ENCODE data around the gene FCSK.
A peak's percentile ranks its signal among the peaks of the same experiment; 100 is the strongest.
"Not testable (repeated sequence)": the region's sequence is repeated elsewhere in the genome, so short reads cannot be mapped to it uniquely, and the experiment has no call there.

FCSK gene

GRCh38 chr16:70430667-70431536 is 23.5 kb upstream of the FCSK start:
- DNase-seq (ENCODE audit: low read depth in 2 of 3, low spot score in 1 of 3) = peak in 2 of 3 donors; percentile 31 to 37

- no peak for DNase-seq (ENCODE audit: low read depth in 2 of 3, low spot score in 1 of 3)
Observed at GRCh38 chr16:70432356-70432722, 22.1 kb upstream of the FCSK start.

- no peak for DNase-seq (ENCODE audit: low read depth in 2 of 3, low spot score in 1 of 3)
Observed at GRCh38 chr16:70432723-70433457, 21.5 kb upstream of the FCSK start.

GRCh38 chr16:70433458-70434103 is 20.8 kb upstream of the FCSK start:
- DNase-seq (ENCODE audit: low read depth in 2 of 3, low spot score in 1 of 3) = no peak

GRCh38 chr16:70434484-70435260 is 19.7 kb upstream of the FCSK start:
- DNase-seq (ENCODE audit: low read depth in 2 of 3, low spot score in 1 of 3) = no peak

- DNase-seq (ENCODE audit: low read depth in 2 of 3, low spot score in 1 of 3) = no peak
Observed at GRCh38 chr16:70437017-70437581, 17.3 kb upstream of the FCSK start.

- no peak for DNase-seq (ENCODE audit: low read depth in 2 of 3, low spot score in 1 of 3)
Observed at GRCh38 chr16:70437582-70438557, 16.5 kb upstream of the FCSK start.

- DNase-seq (ENCODE audit: low read depth in 2 of 3, low spot score in 1 of 3) = no peak
Observed at GRCh38 chr16:70438585-70438968, 15.8 kb upstream of the FCSK start.

- peak; percentile 85 to 91 (median 87) for DNase-seq (ENCODE audit: low read depth in 2 of 3, low spot score in 1 of 3)
Observed at GRCh38 chr16:70438969-70439862, 15.2 kb upstream of the FCSK start, which contains the start of gene ST3GAL2. Gene ST3GAL2 (minus strand): TSS chr16:70439100. CDS start chr16:70398530, 40,570 bp downstream.

- DNase-seq (ENCODE audit: low read depth in 2 of 3, low spot score in 1 of 3) = no peak
Observed at GRCh38 chr16:70440009-70440692, 14.2 kb upstream of the FCSK start.

GRCh38 chr16:70441406-70441990 is 12.9 kb upstream of the FCSK start:
- no peak for DNase-seq (ENCODE audit: low read depth in 2 of 3, low spot score in 1 of 3)

- DNase-seq (ENCODE audit: low read depth in 2 of 3, low spot score in 1 of 3) = no peak
Observed at GRCh38 chr16:70442344-70442743, 12.1 kb upstream of the FCSK start.

- DNase-seq (ENCODE audit: low read depth in 2 of 3, low spot score in 1 of 3) = no peak
Observed at GRCh38 chr16:70444249-70445063, 9.9 kb upstream of the FCSK start.

GRCh38 chr16:70448075-70448474 is 6.3 kb upstream of the FCSK start:
- no peak for DNase-seq (ENCODE audit: low read depth in 2 of 3, low spot score in 1 of 3)

- not testable (repeated sequence) for DNase-seq (ENCODE audit: low read depth in 2 of 3, low spot score in 1 of 3)
Observed at GRCh38 chr16:70450142-70451003, 4.0 kb upstream of the FCSK start.

GRCh38 chr16:70451004-70451340 is 3.4 kb upstream of the FCSK start:
- not testable (repeated sequence) for DNase-seq (ENCODE audit: low read depth in 2 of 3, low spot score in 1 of 3)
